GM23338 (cell line): ENCODE results near the gene FASTK. TPM values are rescaled to one million over a fixed set of nuclear protein-coding genes. Genes with fewer than 3 reads are reported as not detected.
A peak's percentile ranks its signal among the peaks of the same experiment; 100 is the strongest.

Experiments
- ATAC-seq: fragments of 200-7000 bp; cut with Tn5 transposase; 3 replicates; pipeline ENCODE4 v1.9.1; 2020
- DNase-seq: peaks from one replicate; pipeline ENCODE4 v3.0.0-alpha.2; 2015; ENCODE audit warnings: low spot score
- H2AFZ ChIP-seq: fragments of 200-600 bp; sonication (generic); 2 replicates; pipeline ENCODE4 v1.8.0; 2016; ENCODE audit warnings: antibody characterized with exemption, mild to moderate bottlenecking, moderate library complexity
- H3F3A ChIP-seq: fragments of 200-600 bp; sonication (generic); replicated peaks from 2 replicates; pipeline ENCODE4 v1.8.0; 2017; ENCODE audit warnings: antibody characterized with exemption, mixed run types, low read depth
- H3K27ac ChIP-seq: fragments of 200-600 bp; sonication (generic); 2 replicates; pipeline ENCODE4 v1.6.1; 2016; ENCODE audit warnings: low read depth
- H3K27me3 ChIP-seq: fragments of 200-600 bp; sonication (generic); 2 replicates; pipeline ENCODE4 v1.8.0; 2016; ENCODE audit warnings: mild to moderate bottlenecking, mixed run types, moderate library complexity; ENCODE audit not compliant: insufficient read depth
- H3K36me3 ChIP-seq: fragments of 200-600 bp; sonication (generic); 2 replicates; pipeline ENCODE4 v1.8.0; 2016; ENCODE audit warnings: mild to moderate bottlenecking; ENCODE audit not compliant: insufficient read depth
- H3K4me1 ChIP-seq: fragments of 200-600 bp; sonication (generic); 2 replicates; pipeline ENCODE4 v1.8.0; 2016; ENCODE audit warnings: mild to moderate bottlenecking, moderate library complexity; ENCODE audit not compliant: insufficient read depth
- H3K4me2 ChIP-seq: fragments of 200-600 bp; sonication (generic); 2 replicates; pipeline ENCODE4 v1.7.1; 2017; ENCODE audit warnings: mixed run types
- H3K4me3 ChIP-seq: fragments of 200-600 bp; sonication (generic); 2 replicates; pipeline ENCODE4 v1.6.1; 2016; ENCODE audit warnings: mixed run types
- H3K79me2 ChIP-seq: fragments of 200-600 bp; sonication (generic); replicated peaks from 2 replicates; pipeline ENCODE4 v1.8.0; 2017; ENCODE audit warnings: mild to moderate bottlenecking; ENCODE audit not compliant: insufficient read depth
- H3K9me2 ChIP-seq: fragments of 200-600 bp; sonication (generic); 2 replicates; pipeline ENCODE4 v1.8.0; 2017; ENCODE audit not compliant: insufficient read depth
- H4K20me1 ChIP-seq: fragments of 200-600 bp; sonication (generic); replicated peaks from 2 replicates; pipeline ENCODE4 v1.8.0; 2017; ENCODE audit warnings: mild to moderate bottlenecking; ENCODE audit not compliant: insufficient read depth
- H3K27ac Mint-ChIP-seq: 2 replicates; pipeline ENCODE4 v1.8.0; 2020; ENCODE audit warnings: inconsistent platforms, mild to moderate bottlenecking, moderate library complexity, mixed read lengths
- H3K27me3 Mint-ChIP-seq: 3 replicates; pipeline ENCODE4 v1.8.0; 2022; ENCODE audit warnings: low read depth, mild to moderate bottlenecking, moderate library complexity, mixed read lengths, inconsistent platforms; ENCODE audit not compliant: insufficient read depth, poor library complexity
- H3K36me3 Mint-ChIP-seq: 3 replicates; pipeline ENCODE4 v1.8.0; 2021; ENCODE audit warnings: low read depth, mild to moderate bottlenecking, inconsistent platforms, moderate library complexity, mixed read lengths
- H3K4me1 Mint-ChIP-seq: 3 replicates; pipeline ENCODE4 v1.8.0; 2020; ENCODE audit warnings: mild to moderate bottlenecking, inconsistent platforms, mixed read lengths
- H3K4me3 Mint-ChIP-seq: 3 replicates; pipeline ENCODE4 v1.8.0; 2021; ENCODE audit warnings: moderate library complexity, mild to moderate bottlenecking, inconsistent platforms, mixed read lengths
- H3K9me3 Mint-ChIP-seq: 3 replicates; pipeline ENCODE4 v1.8.0; 2020; ENCODE audit warnings: moderate library complexity, mild to moderate bottlenecking, inconsistent platforms, mixed read lengths
- CREB1 ChIP-seq: fragments of 250-450 bp; sonication (Bioruptor Pico); IDR thresholded peaks from 2 replicates; pipeline ENCODE4 v1.5.0; 2020; ENCODE audit warnings: low read depth, mild to moderate bottlenecking, moderate library complexity
- CTCF ChIP-seq, 2 experiments: fragments of 200-600 bp in 1 of 2; sonication (generic) in 1 of 2; conservative IDR thresholded peaks; 2 replicates each; pipeline versions ENCODE4 v1.5.1 to v1.6.1; 2016 to 2017; ENCODE audit warnings: antibody characterized with exemption in 2 of 2, low read depth in 2 of 2, mild to moderate bottlenecking in 2 of 2, moderate library complexity in 1 of 2
- ETS1 ChIP-seq: IDR thresholded peaks from 2 replicates; pipeline ENCODE4 v1.6.1; 2016; ENCODE audit warnings: antibody characterized with exemption
- EZH2 ChIP-seq: fragments of 200-600 bp; sonication (generic); IDR thresholded peaks from one replicate; pipeline ENCODE4 v1.8.0; 2017; ENCODE audit warnings: antibody characterized with exemption, mild to moderate bottlenecking, low read depth; ENCODE audit not compliant: unreplicated experiment
- ZNF331 ChIP-seq: fragments of 250-450 bp; sonication (Bioruptor Pico); IDR thresholded peaks from 2 replicates; pipeline ENCODE4 v1.5.0; 2020; ENCODE audit warnings: low read depth, mild to moderate bottlenecking, moderate library complexity
- polyA plus RNA-seq: library from polyadenylated mRNA; unstranded; fragments of >200 nt; fragmentation: Nextera tagmentation; extraction: Ambion mirVana; gene quantifications from 2 replicates; pipeline ENCODE4 v1.2.1, GENCODE V29; 2016
- total RNA-seq: library from RNA; depleted of rRNA; stranded (reverse); fragments of >200 nt; shearing (Covaris generic); gene quantifications from 2 replicates; pipeline ENCODE4 v1.2.3, GENCODE V29; 2014
- TF ChIP-seq, protein P1 (sequence below): fragments of 250-450 bp; sonication (Bioruptor Pico); IDR thresholded peaks from 2 replicates; pipeline ENCODE4 v1.5.0; 2020; ENCODE audit warnings: mild to moderate bottlenecking, moderate library complexity
- TF ChIP-seq, protein P2 (sequence below): IDR thresholded peaks from one replicate; pipeline ENCODE4 v1.6.1; 2018; ENCODE audit warnings: antibody characterized with exemption; ENCODE audit not compliant: unreplicated experiment

Gene FASTK
- total and polyA plus RNA-seq, 2 experiments from 2014 or later, result 37.4 to 57.4 TPM

- TF ChIP-seq, protein P1, sequence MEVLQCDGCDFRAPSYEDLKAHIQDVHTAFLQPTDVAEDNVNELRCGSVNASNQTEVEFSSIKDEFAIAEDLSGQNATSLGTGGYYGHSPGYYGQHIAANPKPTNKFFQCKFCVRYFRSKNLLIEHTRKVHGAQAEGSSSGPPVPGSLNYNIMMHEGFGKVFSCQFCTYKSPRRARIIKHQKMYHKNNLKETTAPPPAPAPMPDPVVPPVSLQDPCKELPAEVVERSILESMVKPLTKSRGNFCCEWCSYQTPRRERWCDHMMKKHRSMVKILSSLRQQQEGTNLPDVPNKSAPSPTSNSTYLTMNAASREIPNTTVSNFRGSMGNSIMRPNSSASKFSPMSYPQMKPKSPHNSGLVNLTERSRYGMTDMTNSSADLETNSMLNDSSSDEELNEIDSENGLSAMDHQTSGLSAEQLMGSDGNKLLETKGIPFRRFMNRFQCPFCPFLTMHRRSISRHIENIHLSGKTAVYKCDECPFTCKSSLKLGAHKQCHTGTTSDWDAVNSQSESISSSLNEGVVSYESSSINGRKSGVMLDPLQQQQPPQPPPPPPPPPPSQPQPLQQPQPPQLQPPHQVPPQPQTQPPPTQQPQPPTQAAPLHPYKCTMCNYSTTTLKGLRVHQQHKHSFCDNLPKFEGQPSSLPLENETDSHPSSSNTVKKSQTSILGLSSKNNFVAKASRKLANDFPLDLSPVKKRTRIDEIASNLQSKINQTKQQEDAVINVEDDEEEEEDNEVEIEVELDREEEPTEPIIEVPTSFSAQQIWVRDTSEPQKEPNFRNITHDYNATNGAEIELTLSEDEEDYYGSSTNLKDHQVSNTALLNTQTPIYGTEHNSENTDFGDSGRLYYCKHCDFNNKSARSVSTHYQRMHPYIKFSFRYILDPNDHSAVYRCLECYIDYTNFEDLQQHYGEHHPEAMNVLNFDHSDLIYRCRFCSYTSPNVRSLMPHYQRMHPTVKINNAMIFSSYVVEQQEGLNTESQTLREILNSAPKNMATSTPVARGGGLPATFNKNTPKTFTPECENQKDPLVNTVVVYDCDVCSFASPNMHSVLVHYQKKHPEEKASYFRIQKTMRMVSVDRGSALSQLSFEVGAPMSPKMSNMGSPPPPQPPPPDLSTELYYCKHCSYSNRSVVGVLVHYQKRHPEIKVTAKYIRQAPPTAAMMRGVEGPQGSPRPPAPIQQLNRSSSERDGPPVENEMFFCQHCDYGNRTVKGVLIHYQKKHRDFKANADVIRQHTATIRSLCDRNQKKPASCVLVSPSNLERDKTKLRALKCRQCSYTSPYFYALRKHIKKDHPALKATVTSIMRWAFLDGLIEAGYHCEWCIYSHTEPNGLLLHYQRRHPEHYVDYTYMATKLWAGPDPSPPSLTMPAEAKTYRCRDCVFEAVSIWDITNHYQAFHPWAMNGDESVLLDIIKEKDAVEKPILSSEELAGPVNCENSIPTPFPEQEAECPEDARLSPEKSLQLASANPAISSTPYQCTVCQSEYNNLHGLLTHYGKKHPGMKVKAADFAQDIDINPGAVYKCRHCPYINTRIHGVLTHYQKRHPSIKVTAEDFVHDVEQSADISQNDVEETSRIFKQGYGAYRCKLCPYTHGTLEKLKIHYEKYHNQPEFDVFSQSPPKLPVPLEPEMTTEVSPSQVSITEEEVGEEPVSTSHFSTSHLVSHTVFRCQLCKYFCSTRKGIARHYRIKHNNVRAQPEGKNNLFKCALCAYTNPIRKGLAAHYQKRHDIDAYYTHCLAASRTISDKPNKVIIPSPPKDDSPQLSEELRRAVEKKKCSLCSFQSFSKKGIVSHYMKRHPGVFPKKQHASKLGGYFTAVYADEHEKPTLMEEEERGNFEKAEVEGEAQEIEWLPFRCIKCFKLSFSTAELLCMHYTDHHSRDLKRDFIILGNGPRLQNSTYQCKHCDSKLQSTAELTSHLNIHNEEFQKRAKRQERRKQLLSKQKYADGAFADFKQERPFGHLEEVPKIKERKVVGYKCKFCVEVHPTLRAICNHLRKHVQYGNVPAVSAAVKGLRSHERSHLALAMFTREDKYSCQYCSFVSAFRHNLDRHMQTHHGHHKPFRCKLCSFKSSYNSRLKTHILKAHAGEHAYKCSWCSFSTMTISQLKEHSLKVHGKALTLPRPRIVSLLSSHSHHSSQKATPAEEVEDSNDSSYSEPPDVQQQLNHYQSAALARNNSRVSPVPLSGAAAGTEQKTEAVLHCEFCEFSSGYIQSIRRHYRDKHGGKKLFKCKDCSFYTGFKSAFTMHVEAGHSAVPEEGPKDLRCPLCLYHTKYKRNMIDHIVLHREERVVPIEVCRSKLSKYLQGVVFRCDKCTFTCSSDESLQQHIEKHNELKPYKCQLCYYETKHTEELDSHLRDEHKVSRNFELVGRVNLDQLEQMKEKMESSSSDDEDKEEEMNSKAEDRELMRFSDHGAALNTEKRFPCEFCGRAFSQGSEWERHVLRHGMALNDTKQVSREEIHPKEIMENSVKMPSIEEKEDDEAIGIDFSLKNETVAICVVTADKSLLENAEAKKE, result no peak
- TF ChIP-seq CREB1 (CRISPR knock-in tag) (no peak), EZH2 (no peak)
Measured at GRCh38 chr7:151125846-151126481, 45.4 kb upstream of the FASTK start (continued).

DNA sequence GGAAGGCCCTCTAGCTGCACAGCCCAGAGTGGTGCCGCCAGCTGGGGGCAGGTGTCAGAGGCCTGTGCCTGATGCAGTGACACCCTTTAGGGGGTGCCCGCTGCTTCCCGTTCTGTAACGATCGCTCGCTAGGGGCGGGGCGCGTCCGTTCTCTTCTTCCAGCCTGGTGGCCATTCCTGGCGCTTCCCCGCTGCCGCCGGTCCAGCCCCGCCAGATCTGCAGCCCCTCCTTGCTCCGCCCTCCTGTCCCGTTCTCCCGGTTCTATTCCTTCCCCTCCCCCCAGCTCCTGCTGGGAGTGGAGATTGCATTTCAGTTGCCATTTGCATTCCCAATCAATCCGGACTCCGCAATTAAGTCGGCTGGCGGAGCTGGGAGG, 44.8 kb upstream of the FASTK start:
- H3K27ac Mint-ChIP-seq, result no peak overlapping the region
- H3K4me1 Mint-ChIP-seq, result peaks cover 39% of the 10 kb centered on the region
- H3K4me2 ChIP-seq, result peak overlapping the region; percentile 88
- H3K4me1 ChIP-seq, result peaks cover 15% of the 10 kb centered on the region
- peak; percentile 88 for DNase-seq
- peaks cover 23% of the 10 kb centered on the region for H4K20me1 ChIP-seq
- H3K36me3 Mint-ChIP-seq, result peaks cover 29% of the 10 kb centered on the region
- peak overlapping the region; percentile 88 for H3K4me3 ChIP-seq
- H3K27me3 Mint-ChIP-seq, result peaks cover 42% of the 10 kb centered on the region
- H3K9me3 Mint-ChIP-seq, result no peaks in the 10 kb centered on the region
- peak overlapping the region; percentile 55; the same call in 1 of the 2 replicates for H3K27ac ChIP-seq
- no peaks in the 10 kb centered on the region for H3K79me2 ChIP-seq
- H3K4me3 Mint-ChIP-seq, result peak overlapping the region; percentile 82
- H3F3A ChIP-seq, result peaks cover 21% of the 10 kb centered on the region
- no peak for TF ChIP-seq EZH2
- no peak for TF ChIP-seq ETS1
- no peak for TF ChIP-seq ZNF331 (CRISPR knock-in tag)
- TF ChIP-seq CTCF (conservative IDR thresholded peaks at IDR 0.05; ENCODE audit: low read depth in 2 of 2), result peak in 1 of 2 experiments; percentile 44; a peak in 2 of 4 replicates
- TF ChIP-seq, protein P2, sequence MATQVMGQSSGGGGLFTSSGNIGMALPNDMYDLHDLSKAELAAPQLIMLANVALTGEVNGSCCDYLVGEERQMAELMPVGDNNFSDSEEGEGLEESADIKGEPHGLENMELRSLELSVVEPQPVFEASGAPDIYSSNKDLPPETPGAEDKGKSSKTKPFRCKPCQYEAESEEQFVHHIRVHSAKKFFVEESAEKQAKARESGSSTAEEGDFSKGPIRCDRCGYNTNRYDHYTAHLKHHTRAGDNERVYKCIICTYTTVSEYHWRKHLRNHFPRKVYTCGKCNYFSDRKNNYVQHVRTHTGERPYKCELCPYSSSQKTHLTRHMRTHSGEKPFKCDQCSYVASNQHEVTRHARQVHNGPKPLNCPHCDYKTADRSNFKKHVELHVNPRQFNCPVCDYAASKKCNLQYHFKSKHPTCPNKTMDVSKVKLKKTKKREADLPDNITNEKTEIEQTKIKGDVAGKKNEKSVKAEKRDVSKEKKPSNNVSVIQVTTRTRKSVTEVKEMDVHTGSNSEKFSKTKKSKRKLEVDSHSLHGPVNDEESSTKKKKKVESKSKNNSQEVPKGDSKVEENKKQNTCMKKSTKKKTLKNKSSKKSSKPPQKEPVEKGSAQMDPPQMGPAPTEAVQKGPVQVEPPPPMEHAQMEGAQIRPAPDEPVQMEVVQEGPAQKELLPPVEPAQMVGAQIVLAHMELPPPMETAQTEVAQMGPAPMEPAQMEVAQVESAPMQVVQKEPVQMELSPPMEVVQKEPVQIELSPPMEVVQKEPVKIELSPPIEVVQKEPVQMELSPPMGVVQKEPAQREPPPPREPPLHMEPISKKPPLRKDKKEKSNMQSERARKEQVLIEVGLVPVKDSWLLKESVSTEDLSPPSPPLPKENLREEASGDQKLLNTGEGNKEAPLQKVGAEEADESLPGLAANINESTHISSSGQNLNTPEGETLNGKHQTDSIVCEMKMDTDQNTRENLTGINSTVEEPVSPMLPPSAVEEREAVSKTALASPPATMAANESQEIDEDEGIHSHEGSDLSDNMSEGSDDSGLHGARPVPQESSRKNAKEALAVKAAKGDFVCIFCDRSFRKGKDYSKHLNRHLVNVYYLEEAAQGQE, result no peak
- peak; percentile 59 for ATAC-seq
- no peaks in the 10 kb centered on the region; the same call in 1 of the 2 replicates for H3K36me3 ChIP-seq
- no peaks in the 10 kb centered on the region for H3K9me2 ChIP-seq
- no peak overlapping the region for H2AFZ ChIP-seq
- peaks cover 22% of the 10 kb centered on the region for H3K27me3 ChIP-seq
